Esophagus muscularis mucosa (tissue), 3 donors: Measurements from ENCODE around the gene RPUSD1.

Source experiments
- CTCF ChIP-seq, 3 experiments: fragments of 200-600 bp in 2 of 3; fragments of 450-650 bp in 1 of 3; sonication (generic) in 2 of 3; IDR thresholded peaks; one replicate each; pipeline ENCODE4 v1.5.1; 2017 to 2019; ENCODE audit warnings: antibody characterized with exemption in 3 of 3, mild to moderate bottlenecking in 2 of 3, moderate library complexity in 1 of 3
- POLR2A ChIP-seq: fragments of 450-650 bp; IDR thresholded peaks from one replicate; pipeline ENCODE4 v1.6.1; 2017; ENCODE audit warnings: antibody characterized with exemption, moderate library complexity, mild to moderate bottlenecking, low read depth
- POLR2AphosphoS5 ChIP-seq, 2 donors: sonication (generic); formaldehyde crosslinking; IDR thresholded peaks; one replicate each; pipeline ENCODE4 v1.6.1; 2017; ENCODE audit warnings: antibody characterized with exemption in 2 of 2

- TF ChIP-seq POLR2AphosphoS5 (IDR thresholded peaks at IDR 0.05) (no peak), CTCF (IDR thresholded peaks at IDR 0.05) (no peak), POLR2A (no peak)
Measured at GRCh38 chr16:803754-804080, 15.5 kb upstream of the RPUSD1 start.
